Activated CD4-positive, alpha-beta T cell treated with anti-CD3 and anti-CD28 coated beads for 36 hours (primary cell): ENCODE data around the gene MLPH. TPM values are rescaled to one million over a fixed set of nuclear protein-coding genes. Genes with fewer than 3 reads are reported as not detected.

Experiments
- ATAC-seq: fragments of 200-7000 bp; cut with Tn5 transposase; one replicate; pipeline ENCODE4 v1.10.0; 2021; ENCODE audit warnings: mild to moderate bottlenecking, moderate library complexity
- CTCF ChIA-PET: fragments of 350-600 bp; sonication (Branson Sonifier 250); formaldehyde crosslinking; loops from one replicate; lab custom pipeline; 2021; ENCODE audit warnings: antibody characterized with exemption; lab: Charles Lee
- POLR2A ChIA-PET: fragments of 350-600 bp; sonication (Branson Sonifier 250); formaldehyde crosslinking; loops from one replicate; lab custom pipeline; 2021; ENCODE audit warnings: antibody characterized with exemption, inconsistent platforms; lab: Charles Lee
- DNase-seq: peaks from one replicate; pipeline ENCODE4 v3.0.0-alpha.2; 2020
- H3K27ac Mint-ChIP-seq: one replicate; pipeline ENCODE4 v1.8.0; 2021; ENCODE audit warnings: mixed read lengths
- H3K27me3 Mint-ChIP-seq: one replicate; pipeline ENCODE4 v1.8.0; 2021; ENCODE audit warnings: mixed read lengths
- H3K36me3 Mint-ChIP-seq: one replicate; pipeline ENCODE4 v1.8.0; 2021; ENCODE audit warnings: low read depth, mixed read lengths
- H3K4me1 Mint-ChIP-seq: one replicate; pipeline ENCODE4 v1.8.0; 2021; ENCODE audit warnings: mixed read lengths
- H3K4me3 Mint-ChIP-seq: one replicate; pipeline ENCODE4 v1.8.0; 2021; ENCODE audit warnings: mild to moderate bottlenecking, moderate library complexity, mixed read lengths
- H3K9me3 Mint-ChIP-seq: one replicate; pipeline ENCODE4 v1.8.0; 2021; ENCODE audit warnings: low read depth, mixed read lengths
- intact Hi-C, 2 experiments: fragments of 100-400 bp; cut with DNase I in 1 of 2; cut with micrococcal nuclease in 1 of 2; formaldehyde crosslinking; loops; one replicate each; pipeline versions ENCODE4 v1.14.2 to v1.15.1; 2022 to 2024; cut with DNase I, micrococcal nuclease
- total RNA-seq, 2 experiments: library from RNA; stranded (reverse); gene quantifications; one replicate each; pipeline ENCODE4 v1.2.3, GENCODE V29; 2021

MLPH gene
- total RNA-seq, 2 experiments from 2014 or later = 0.82 to 1.2 TPM

GRCh38 chr2:237536083-237536415 is 49.0 kb downstream of the MLPH start:
- Mint-ChIP-seq H3K4me3 (no peak overlapping the region), H3K4me1 (no peaks in the 10 kb centered on the region), H3K27me3 (no peaks in the 10 kb centered on the region), H3K36me3 (no peaks in the 10 kb centered on the region), H3K9me3 (no peaks in the 10 kb centered on the region), H3K27ac (no peak overlapping the region)
- ATAC-seq (no peak), DNase-seq (no peak)
- intact Hi-C loops = no loop called here
- CTCF ChIA-PET = interaction anchor here (1.2 kb wide), 1 partner anchor 21 kb away, joined by 3 read pairs; no protein-coding TSS in a partner anchor
- POLR2A ChIA-PET = no interaction called here

GRCh38 chr2:237536617-237537016 is 49.6 kb downstream of the MLPH start:
- no peaks in the 10 kb centered on the region for H3K4me1 Mint-ChIP-seq
- no peaks in the 10 kb centered on the region for H3K27me3 Mint-ChIP-seq
- CTCF ChIA-PET = interaction anchor here (0.5 to 1.2 kb wide), 2 partner anchors 22 to 213 kb away, joined by 3 read pairs; no protein-coding TSS in a partner anchor
- POLR2A ChIA-PET = no interaction called here
- intact Hi-C loops = no loop called here
- ATAC-seq (no peak), DNase-seq (no peak)
- H3K36me3 Mint-ChIP-seq = no peaks in the 10 kb centered on the region
- H3K27ac Mint-ChIP-seq = no peak overlapping the region
- H3K9me3 Mint-ChIP-seq = no peaks in the 10 kb centered on the region
- H3K4me3 Mint-ChIP-seq = no peak overlapping the region

- no peaks in the 10 kb centered on the region for H3K27me3 Mint-ChIP-seq
- H3K27ac Mint-ChIP-seq = no peak overlapping the region
- H3K4me1 Mint-ChIP-seq = no peaks in the 10 kb centered on the region
- POLR2A ChIA-PET = no interaction called here
- no peaks in the 10 kb centered on the region for H3K36me3 Mint-ChIP-seq
- intact Hi-C loops = no loop called here
- no peak for DNase-seq
- no peaks in the 10 kb centered on the region for H3K9me3 Mint-ChIP-seq
- CTCF ChIA-PET = no interaction called here
- ATAC-seq = no peak
- no peak overlapping the region for H3K4me3 Mint-ChIP-seq
Measured at GRCh38 chr2:237538001-237538720, 51.1 kb downstream of the MLPH start.

GRCh38 chr2:237538901-237539300 is 51.9 kb downstream of the MLPH start:
- Mint-ChIP-seq H3K27ac (no peak overlapping the region), H3K4me3 (no peak overlapping the region), H3K4me1 (no peaks in the 10 kb centered on the region), H3K9me3 (no peaks in the 10 kb centered on the region), H3K27me3 (no peaks in the 10 kb centered on the region), H3K36me3 (no peaks in the 10 kb centered on the region)
- intact Hi-C loops = no loop called here
- ChIA-PET CTCF (no interaction called here), POLR2A (no interaction called here)
- no peak for ATAC-seq
- no peak for DNase-seq

GRCh38 chr2:237539681-237540080 is 52.6 kb downstream of the MLPH start:
- DNase-seq (no peak), ATAC-seq (no peak)
- Mint-ChIP-seq H3K27ac (no peak overlapping the region), H3K36me3 (no peaks in the 10 kb centered on the region), H3K9me3 (no peaks in the 10 kb centered on the region), H3K4me3 (no peak overlapping the region), H3K27me3 (no peaks in the 10 kb centered on the region), H3K4me1 (no peaks in the 10 kb centered on the region)
- intact Hi-C loops = no loop called here
- ChIA-PET CTCF (interaction anchor here (1.3 to 2.6 kb wide), 2 partner anchors 27 to 32 kb away, joined by 4 to 9 read pairs; no protein-coding TSS in a partner anchor), POLR2A (no interaction called here)

GRCh38 chr2:237540223-237540775 is 53.2 kb downstream of the MLPH start:
- CTCF ChIA-PET = interaction anchor here (0.6 to 2.6 kb wide), 3 partner anchors 14 to 32 kb away, joined by 3 to 9 read pairs (median 4); no protein-coding TSS in a partner anchor

GRCh38 chr2:237540823-237541222 is 53.8 kb downstream of the MLPH start:
- no peak for ATAC-seq
- no peaks in the 10 kb centered on the region for H3K36me3 Mint-ChIP-seq
- no peaks in the 10 kb centered on the region for H3K27me3 Mint-ChIP-seq
- intact Hi-C loops = no loop called here
- H3K4me1 Mint-ChIP-seq = no peaks in the 10 kb centered on the region
- DNase-seq = no peak
- no peak overlapping the region for H3K4me3 Mint-ChIP-seq
- H3K9me3 Mint-ChIP-seq = no peaks in the 10 kb centered on the region
- ChIA-PET POLR2A (no interaction called here), CTCF (interaction anchor here (2.6 kb wide), 1 partner anchor 31 kb away, joined by 9 read pairs; no protein-coding TSS in a partner anchor)
- no peak overlapping the region for H3K27ac Mint-ChIP-seq

More at GRCh38 chr2:237540223-237540775, 53.2 kb downstream of the MLPH start:
- Mint-ChIP-seq H3K36me3 (no peaks in the 10 kb centered on the region), H3K27ac (no peak overlapping the region), H3K9me3 (no peaks in the 10 kb centered on the region), H3K4me1 (no peaks in the 10 kb centered on the region), H3K27me3 (no peaks in the 10 kb centered on the region), H3K4me3 (no peak overlapping the region)
- no peak for DNase-seq
- no peak for ATAC-seq
- POLR2A ChIA-PET = no interaction called here
- intact Hi-C loops = no loop called here

- ATAC-seq (no peak), DNase-seq (no peak)
- Mint-ChIP-seq H3K9me3 (no peaks in the 10 kb centered on the region), H3K36me3 (no peaks in the 10 kb centered on the region), H3K27me3 (no peaks in the 10 kb centered on the region), H3K4me1 (no peaks in the 10 kb centered on the region), H3K27ac (no peak overlapping the region), H3K4me3 (no peak overlapping the region)
- intact Hi-C loops = no loop called here
- POLR2A ChIA-PET = no interaction called here
- CTCF ChIA-PET = interaction anchor here (2.6 kb wide), 1 partner anchor 31 kb away, joined by 9 read pairs; no protein-coding TSS in a partner anchor
Measured at GRCh38 chr2:237541243-237541642, 54.2 kb downstream of the MLPH start.

- H3K27ac Mint-ChIP-seq = no peak overlapping the region
- no peaks in the 10 kb centered on the region for H3K36me3 Mint-ChIP-seq
- DNase-seq (no peak), ATAC-seq (no peak)
- no peaks in the 10 kb centered on the region for H3K4me1 Mint-ChIP-seq
- H3K27me3 Mint-ChIP-seq = no peaks in the 10 kb centered on the region
- intact Hi-C loops = no loop called here
- no peak overlapping the region for H3K4me3 Mint-ChIP-seq
- ChIA-PET CTCF (interaction anchor here (0.9 to 2.6 kb wide), 2 partner anchors 13 to 30 kb away, joined by 4 to 9 read pairs; no protein-coding TSS in a partner anchor), POLR2A (no interaction called here)
- H3K9me3 Mint-ChIP-seq = no peaks in the 10 kb centered on the region
Measured at GRCh38 chr2:237542001-237542704, 55.1 kb downstream of the MLPH start.

GRCh38 chr2:237546040-237546875 is 59.2 kb downstream of the MLPH start:
- Mint-ChIP-seq H3K27ac (no peak overlapping the region), H3K4me3 (no peak overlapping the region), H3K27me3 (no peaks in the 10 kb centered on the region), H3K4me1 (no peaks in the 10 kb centered on the region), H3K36me3 (no peaks in the 10 kb centered on the region), H3K9me3 (no peaks in the 10 kb centered on the region)
- POLR2A ChIA-PET = no interaction called here
- CTCF ChIA-PET = interaction anchor here (0.6 to 1.9 kb wide), 2 partner anchors 12 to 33 kb away, joined by 3 to 6 read pairs; no protein-coding TSS in a partner anchor
- intact Hi-C loops = no loop called here
- DNase-seq (no peak), ATAC-seq (no peak)

GRCh38 chr2:237546876-237547395 is 59.9 kb downstream of the MLPH start:
- Mint-ChIP-seq H3K27me3 (no peaks in the 10 kb centered on the region), H3K36me3 (no peaks in the 10 kb centered on the region), H3K4me1 (no peaks in the 10 kb centered on the region), H3K4me3 (no peak overlapping the region), H3K9me3 (no peaks in the 10 kb centered on the region), H3K27ac (no peak overlapping the region)
- ChIA-PET CTCF (no interaction called here), POLR2A (no interaction called here)
- ATAC-seq (no peak), DNase-seq (no peak)
- intact Hi-C loops = no loop called here
